IPS-20b (cell line): ENCODE data around the gene MEIS3.

Source experiments
- H3K27ac ChIP-seq: one replicate; pipeline ENCODE4 v1.5.1; 2013; ENCODE audit warnings: low read length
- H3K27me3 ChIP-seq: 2 replicates; pipeline ENCODE4 v1.6.1; 2013; ENCODE audit warnings: mild to moderate bottlenecking, low read length, inconsistent platforms; ENCODE audit not compliant: insufficient read depth
- H3K36me3 ChIP-seq: 2 replicates; pipeline ENCODE4 v1.6.1; 2013; ENCODE audit warnings: low read depth, mild to moderate bottlenecking, inconsistent platforms, low read length, moderate library complexity; ENCODE audit not compliant: insufficient read depth
- H3K4me1 ChIP-seq: 2 replicates; pipeline ENCODE4 v1.6.1; 2013; ENCODE audit warnings: mild to moderate bottlenecking, control low read depth, inconsistent platforms, low read length, moderate library complexity; ENCODE audit not compliant: insufficient read depth
- H3K4me3 ChIP-seq: 2 replicates; pipeline ENCODE4 v1.5.1; 2013; ENCODE audit warnings: mild to moderate bottlenecking, low read length, inconsistent platforms
- H3K9ac ChIP-seq: 2 replicates; pipeline ENCODE4 v1.6.1; 2013; ENCODE audit warnings: low read depth, mild to moderate bottlenecking, inconsistent platforms, low read length, moderate library complexity
- H3K9me3 ChIP-seq: 2 replicates; pipeline ENCODE4 v1.6.1; 2013; ENCODE audit warnings: mild to moderate bottlenecking, low read depth, low read length, inconsistent platforms; ENCODE audit not compliant: insufficient read depth

MEIS3 gene

GRCh38 chr19:47434088-47434487 is 14.8 kb upstream of the MEIS3 start:
- peaks cover 3% of the 10 kb centered on the region; the same call in 1 of the 2 replicates for H3K4me1 ChIP-seq
- H3K36me3 ChIP-seq: no peaks in the 10 kb centered on the region
- no peak overlapping the region for H3K9ac ChIP-seq
- no peaks in the 10 kb centered on the region for H3K9me3 ChIP-seq
- peaks cover 28% of the 10 kb centered on the region for H3K27me3 ChIP-seq
- no peak overlapping the region for H3K4me3 ChIP-seq
- H3K27ac ChIP-seq: no peak overlapping the region

GRCh38 chr19:47433121-47433520 is 13.8 kb upstream of the MEIS3 start:
- peaks cover 35% of the 10 kb centered on the region for H3K27me3 ChIP-seq

GRCh38 chr19:47432499-47432898 is 13.2 kb upstream of the MEIS3 start:
- Histone ChIP-seq H3K4me1 (peaks cover 8% of the 10 kb centered on the region; the same call in 1 of the 2 replicates), H3K27me3 (peaks cover 35% of the 10 kb centered on the region), H3K9ac (no peak overlapping the region), H3K36me3 (no peaks in the 10 kb centered on the region), H3K4me3 (no peak overlapping the region), H3K27ac (no peak overlapping the region), H3K9me3 (no peaks in the 10 kb centered on the region)

More at GRCh38 chr19:47433121-47433520, 13.8 kb upstream of the MEIS3 start:
- no peak overlapping the region for H3K9ac ChIP-seq
- no peak overlapping the region for H3K4me3 ChIP-seq
- H3K9me3 ChIP-seq: no peaks in the 10 kb centered on the region
- no peaks in the 10 kb centered on the region for H3K36me3 ChIP-seq
- H3K27ac ChIP-seq: no peak overlapping the region
- H3K4me1 ChIP-seq: peaks cover 8% of the 10 kb centered on the region; the same call in 1 of the 2 replicates

- Histone ChIP-seq H3K27me3 (peaks cover 35% of the 10 kb centered on the region), H3K4me1 (peaks cover 8% of the 10 kb centered on the region; the same call in 1 of the 2 replicates), H3K9ac (no peak overlapping the region), H3K4me3 (no peak overlapping the region), H3K36me3 (no peaks in the 10 kb centered on the region), H3K27ac (no peak overlapping the region), H3K9me3 (no peaks in the 10 kb centered on the region)
Observed at GRCh38 chr19:47432091-47432490, 12.8 kb upstream of the MEIS3 start.

GRCh38 chr19:47430041-47430802 is 10.9 kb upstream of the MEIS3 start:
- H3K9me3 ChIP-seq: no peaks in the 10 kb centered on the region
- peaks cover 45% of the 10 kb centered on the region for H3K27me3 ChIP-seq
- peak overlapping the region; percentile 47; the same call in 1 of the 2 replicates for H3K9ac ChIP-seq
- no peaks in the 10 kb centered on the region for H3K36me3 ChIP-seq
- peaks cover 8% of the 10 kb centered on the region; the same call in 1 of the 2 replicates for H3K4me1 ChIP-seq
- H3K4me3 ChIP-seq: peak overlapping the region; percentile 64
- H3K27ac ChIP-seq: no peak overlapping the region

- Histone ChIP-seq H3K9ac (peak overlapping the region; percentile 47; the same call in 1 of the 2 replicates), H3K9me3 (no peaks in the 10 kb centered on the region), H3K36me3 (no peaks in the 10 kb centered on the region), H3K27me3 (peaks cover 45% of the 10 kb centered on the region), H3K27ac (no peak overlapping the region), H3K4me3 (peak overlapping the region; percentile 64; the same call in 1 of the 2 replicates), H3K4me1 (peaks cover 8% of the 10 kb centered on the region; the same call in 1 of the 2 replicates)
Observed at GRCh38 chr19:47429140-47429793, 9.9 kb upstream of the MEIS3 start.

- no peaks in the 10 kb centered on the region for H3K36me3 ChIP-seq
- H3K27me3 ChIP-seq: peaks cover 52% of the 10 kb centered on the region
- H3K9ac ChIP-seq: peak overlapping the region; percentile 19; the same call in 1 of the 2 replicates
- no peak overlapping the region for H3K27ac ChIP-seq
- no peaks in the 10 kb centered on the region for H3K9me3 ChIP-seq
- peaks cover 8% of the 10 kb centered on the region; the same call in 1 of the 2 replicates for H3K4me1 ChIP-seq
- H3K4me3 ChIP-seq: peak overlapping the region; percentile 66
Observed at GRCh38 chr19:47428177-47428894, 9.0 kb upstream of the MEIS3 start.

GRCh38 chr19:47427241-47428176 is 8.2 kb upstream of the MEIS3 start:
- Histone ChIP-seq H3K27me3 (peaks cover 61% of the 10 kb centered on the region), H3K36me3 (no peaks in the 10 kb centered on the region), H3K4me3 (peak overlapping the region; percentile 66), H3K9me3 (no peaks in the 10 kb centered on the region), H3K4me1 (peaks cover 8% of the 10 kb centered on the region; the same call in 1 of the 2 replicates), H3K9ac (peak overlapping the region; percentile 73; the same call in 1 of the 2 replicates), H3K27ac (peak overlapping the region; percentile 15)

- Histone ChIP-seq H3K27me3 (peaks cover 65% of the 10 kb centered on the region), H3K9ac (no peak overlapping the region), H3K4me1 (peaks cover 17% of the 10 kb centered on the region; the same call in 1 of the 2 replicates), H3K27ac (no peak overlapping the region), H3K36me3 (no peaks in the 10 kb centered on the region), H3K9me3 (no peaks in the 10 kb centered on the region), H3K4me3 (no peak overlapping the region)
Observed at GRCh38 chr19:47423203-47423882, 4.0 kb upstream of the MEIS3 start.

GRCh38 chr19:47422417-47423163 is 3.3 kb upstream of the MEIS3 start:
- peaks cover 22% of the 10 kb centered on the region; the same call in 1 of the 2 replicates for H3K4me1 ChIP-seq
- H3K4me3 ChIP-seq: peak overlapping the region; percentile 31; the same call in 1 of the 2 replicates
- H3K9me3 ChIP-seq: no peaks in the 10 kb centered on the region
- H3K9ac ChIP-seq: no peak overlapping the region
- H3K27ac ChIP-seq: no peak overlapping the region
- peaks cover 73% of the 10 kb centered on the region for H3K27me3 ChIP-seq
- H3K36me3 ChIP-seq: no peaks in the 10 kb centered on the region
